CD8-positive, alpha-beta memory T cell (primary cell): ENCODE results near the gene TMX1. TPM values are rescaled to one million over a fixed set of nuclear protein-coding genes. Genes with fewer than 3 reads are reported as not detected.
"Not testable (repeated sequence)": the region's sequence is repeated elsewhere in the genome, so short reads cannot be mapped to it uniquely, and the experiment has no call there.

ENCODE experiments used
- CTCF ChIA-PET: fragments of 350-600 bp; sonication (Branson Sonifier 250); formaldehyde crosslinking; loops from one replicate; lab custom pipeline; 2021; ENCODE audit warnings: antibody characterized with exemption; lab: Charles Lee
- POLR2A ChIA-PET: fragments of 350-600 bp; sonication (Branson Sonifier 250); formaldehyde crosslinking; loops from one replicate; lab custom pipeline; 2021; ENCODE audit warnings: antibody characterized with exemption; lab: Charles Lee
- DNase-seq, 5 donors: peaks; one replicate each; pipeline versions ENCODE4 v3.0.0 to v3.0.0-alpha.2; 2020 to 2022; ENCODE audit warnings: mixed read lengths in 1 of 5
- H3K27ac ChIP-seq: one replicate; pipeline ENCODE4 v1.7.0; 2013; ENCODE audit warnings: low read depth, mild to moderate bottlenecking, low read length, moderate library complexity
- H3K27me3 ChIP-seq: 2 replicates; pipeline ENCODE4 v1.7.0; 2013; ENCODE audit warnings: low read length, mild to moderate bottlenecking; ENCODE audit not compliant: insufficient read depth, poor library complexity, severe bottlenecking
- H3K36me3 ChIP-seq: 2 replicates; pipeline ENCODE4 v1.7.0; 2013; ENCODE audit warnings: mild to moderate bottlenecking, low read length, moderate library complexity; ENCODE audit not compliant: insufficient read depth
- H3K4me1 ChIP-seq: 2 replicates; pipeline ENCODE4 v1.7.0; 2013; ENCODE audit warnings: mild to moderate bottlenecking, low read length, moderate library complexity; ENCODE audit not compliant: insufficient read depth
- H3K4me3 ChIP-seq: 2 replicates; pipeline ENCODE4 v1.7.0; 2013; ENCODE audit warnings: mild to moderate bottlenecking, low read length
- H3K9me3 ChIP-seq: 2 replicates; pipeline ENCODE4 v1.7.0; 2013; ENCODE audit warnings: mild to moderate bottlenecking, low read length
- H3K27ac Mint-ChIP-seq, 8 donors: one replicate each; pipeline ENCODE4 v1.8.0; 2020 to 2021; ENCODE audit warnings: mixed read lengths in 8 of 8, mild to moderate bottlenecking in 6 of 8, inconsistent platforms in 3 of 8, moderate library complexity in 3 of 8
- H3K27me3 Mint-ChIP-seq, 2 donors: one replicate each; pipeline ENCODE4 v1.8.0; 2020 to 2021; ENCODE audit warnings: mixed read lengths in 2 of 2, mild to moderate bottlenecking in 1 of 2, moderate library complexity in 1 of 2
- H3K36me3 Mint-ChIP-seq, 3 donors: one replicate each; pipeline ENCODE4 v1.8.0; 2020 to 2021; ENCODE audit warnings: mixed read lengths in 3 of 3, inconsistent platforms in 1 of 3, mild to moderate bottlenecking in 1 of 3
- H3K4me1 Mint-ChIP-seq, 3 donors: one replicate each; pipeline ENCODE4 v1.8.0; 2020 to 2021; ENCODE audit warnings: mixed read lengths in 3 of 3, inconsistent platforms in 1 of 3, mild to moderate bottlenecking in 1 of 3
- H3K4me3 Mint-ChIP-seq, 7 donors: one replicate each; pipeline ENCODE4 v1.8.0; 2020 to 2021; ENCODE audit warnings: mixed read lengths in 7 of 7, mild to moderate bottlenecking in 6 of 7, moderate library complexity in 4 of 7, inconsistent platforms in 2 of 7
- H3K9me3 Mint-ChIP-seq, 5 donors: one replicate each; pipeline ENCODE4 v1.8.0; 2020 to 2022; ENCODE audit warnings: mixed read lengths in 5 of 5, mild to moderate bottlenecking in 3 of 5, moderate library complexity in 2 of 5, inconsistent platforms in 1 of 5
- polyA plus RNA-seq: library from polyadenylated mRNA; unstranded; fragments of 300-500 nt; fragmentation: Illumina TruSeq; gene quantifications from one replicate; pipeline ENCODE4 v1.2.3, GENCODE V29; 2021
- total RNA-seq, 2 experiments: library from RNA; stranded (reverse); gene quantifications; one replicate each; pipeline ENCODE4 v1.2.3, GENCODE V29; 2021

TMX1 gene
- total and polyA plus RNA-seq, 3 experiments from 2014 or later: 43.3 to 55.1 (median 51.8) TPM

- Mint-ChIP-seq H3K36me3 (peaks cover 0 to 5% (median 0%) of the 10 kb centered on the region in 3 donors), H3K4me1 (no peaks in the 10 kb centered on the region), H3K4me3 (no peak overlapping the region), H3K27ac (no peak overlapping the region), H3K9me3 (peaks cover 0 to 14% (median 0%) of the 10 kb centered on the region in 5 donors), H3K27me3 (peaks cover 6 to 35% of the 10 kb centered on the region in 2 donors)
- no peaks in the 10 kb centered on the region for H3K27me3 ChIP-seq
- no peaks in the 10 kb centered on the region for H3K36me3 ChIP-seq
- H3K9me3 ChIP-seq: no peaks in the 10 kb centered on the region
- H3K27ac ChIP-seq: no peak overlapping the region
- ChIA-PET POLR2A (no interaction called here), CTCF (no interaction called here)
- DNase-seq: no peak
- H3K4me1 ChIP-seq: no peaks in the 10 kb centered on the region
- H3K4me3 ChIP-seq: no peak overlapping the region
These were observed 31.1 kb upstream of the TMX1 start for GRCh38 chr14:51208982-51209381.

GRCh38 chr14:51209457-51209856 lies 30.6 kb upstream of the TMX1 start:
- Histone ChIP-seq H3K27me3 (no peaks in the 10 kb centered on the region), H3K4me3 (no peak overlapping the region), H3K27ac (no peak overlapping the region), H3K9me3 (no peaks in the 10 kb centered on the region), H3K36me3 (no peaks in the 10 kb centered on the region), H3K4me1 (no peaks in the 10 kb centered on the region)
- Mint-ChIP-seq H3K27me3 (peaks cover 7 to 33% of the 10 kb centered on the region in 2 donors), H3K4me1 (no peaks in the 10 kb centered on the region), H3K9me3 (peaks cover 0 to 17% (median 0%) of the 10 kb centered on the region in 5 donors), H3K4me3 (no peak overlapping the region), H3K27ac (no peak overlapping the region), H3K36me3 (peaks cover 0 to 5% (median 0%) of the 10 kb centered on the region in 3 donors)
- ChIA-PET CTCF (no interaction called here), POLR2A (no interaction called here)
- no peak for DNase-seq

- Mint-ChIP-seq H3K36me3 (peaks cover 0 to 5% (median 0%) of the 10 kb centered on the region in 3 donors), H3K9me3 (peaks cover 0 to 15% (median 0%) of the 10 kb centered on the region in 5 donors), H3K4me3 (no peak overlapping the region), H3K27me3 (peaks cover 5 to 28% of the 10 kb centered on the region in 2 donors), H3K27ac (no peak overlapping the region), H3K4me1 (no peaks in the 10 kb centered on the region)
- no peak overlapping the region for H3K27ac ChIP-seq
- ChIA-PET POLR2A (no interaction called here), CTCF (no interaction called here)
- no peak for DNase-seq
- H3K4me3 ChIP-seq: no peak overlapping the region
- H3K4me1 ChIP-seq: no peaks in the 10 kb centered on the region
- H3K36me3 ChIP-seq: no peaks in the 10 kb centered on the region
- H3K9me3 ChIP-seq: no peaks in the 10 kb centered on the region
- H3K27me3 ChIP-seq: no peaks in the 10 kb centered on the region
These were observed 29.5 kb upstream of the TMX1 start for GRCh38 chr14:51210594-51210993.

GRCh38 chr14:51211149-51211548 lies 28.9 kb upstream of the TMX1 start:
- Mint-ChIP-seq H3K4me1 (no peaks in the 10 kb centered on the region), H3K4me3 (no peak overlapping the region), H3K36me3 (peaks cover 0 to 5% (median 0%) of the 10 kb centered on the region in 3 donors), H3K27ac (no peak overlapping the region), H3K27me3 (peaks cover 5 to 25% of the 10 kb centered on the region in 2 donors), H3K9me3 (peaks cover 0 to 15% (median 0%) of the 10 kb centered on the region in 5 donors)
- Histone ChIP-seq H3K4me3 (no peak overlapping the region), H3K4me1 (no peaks in the 10 kb centered on the region), H3K36me3 (no peaks in the 10 kb centered on the region), H3K27me3 (no peaks in the 10 kb centered on the region), H3K9me3 (no peaks in the 10 kb centered on the region), H3K27ac (no peak overlapping the region)
- ChIA-PET CTCF (no interaction called here), POLR2A (no interaction called here)
- no peak for DNase-seq

GRCh38 chr14:51216602-51217001 lies 23.4 kb upstream of the TMX1 start:
- H3K27me3 Mint-ChIP-seq: peaks cover 2 to 10% of the 10 kb centered on the region in 2 donors
- H3K4me1 Mint-ChIP-seq: no peaks in the 10 kb centered on the region
- H3K4me3 Mint-ChIP-seq: no peak overlapping the region
- peaks cover 0 to 15% (median 0%) of the 10 kb centered on the region in 3 donors for H3K36me3 Mint-ChIP-seq
- H3K9me3 Mint-ChIP-seq: peaks cover 0 to 18% (median 0%) of the 10 kb centered on the region in 5 donors
- no peak overlapping the region for H3K27ac ChIP-seq
- H3K36me3 ChIP-seq: no peaks in the 10 kb centered on the region
- H3K4me1 ChIP-seq: no peaks in the 10 kb centered on the region
- no peaks in the 10 kb centered on the region for H3K27me3 ChIP-seq
- no peak overlapping the region for H3K27ac Mint-ChIP-seq
- ChIA-PET CTCF (no interaction called here), POLR2A (no interaction called here)
- DNase-seq: no peak
- H3K4me3 ChIP-seq: no peak overlapping the region
- no peaks in the 10 kb centered on the region for H3K9me3 ChIP-seq

GRCh38 chr14:51219473-51220448 lies 20.3 kb upstream of the TMX1 start:
- CTCF ChIA-PET: no interaction called here
- Histone ChIP-seq H3K9me3 (no peaks in the 10 kb centered on the region), H3K27ac (no peak overlapping the region), H3K36me3 (no peaks in the 10 kb centered on the region), H3K4me3 (no peak overlapping the region), H3K4me1 (no peaks in the 10 kb centered on the region), H3K27me3 (no peaks in the 10 kb centered on the region)
- no peaks in the 10 kb centered on the region for H3K4me1 Mint-ChIP-seq
- peaks cover 0 to 10% of the 10 kb centered on the region in 2 donors for H3K27me3 Mint-ChIP-seq
- H3K4me3 Mint-ChIP-seq: no peak overlapping the region
- POLR2A ChIA-PET: no interaction called here
- peaks cover 2 to 29% (median 5%) of the 10 kb centered on the region in 3 donors for H3K36me3 Mint-ChIP-seq
- no peak overlapping the region for H3K27ac Mint-ChIP-seq
- no peak for DNase-seq
- peaks cover 0 to 15% (median 5%) of the 10 kb centered on the region in 5 donors for H3K9me3 Mint-ChIP-seq

GRCh38 chr14:51223463-51223862 lies 16.6 kb upstream of the TMX1 start:
- H3K4me3 ChIP-seq, H3K4me1 ChIP-seq, DNase-seq, H3K9me3 ChIP-seq, H3K27me3 ChIP-seq, POLR2A ChIA-PET, H3K36me3 ChIP-seq, H3K27ac ChIP-seq, H3K4me1 Mint-ChIP-seq, H3K4me3 Mint-ChIP-seq, H3K27me3 Mint-ChIP-seq, CTCF ChIA-PET: not testable (repeated sequence)
- Mint-ChIP-seq H3K36me3 (peaks cover 2 to 27% (median 7%) of the 10 kb centered on the region in 3 donors), H3K27ac (peak overlapping the region in 1 of 8 donors; percentile 12), H3K9me3 (peaks cover 0 to 10% (median 2%) of the 10 kb centered on the region in 5 donors)

GRCh38 chr14:51224551-51224950 lies 15.5 kb upstream of the TMX1 start:
- Mint-ChIP-seq H3K27me3 (peaks cover 0 to 3% of the 10 kb centered on the region in 2 donors), H3K9me3 (peaks cover 0 to 10% (median 2%) of the 10 kb centered on the region in 5 donors), H3K4me1 (no peaks in the 10 kb centered on the region), H3K36me3 (peaks cover 2 to 30% (median 7%) of the 10 kb centered on the region in 3 donors), H3K27ac (no peak overlapping the region), H3K4me3 (no peak overlapping the region)
- POLR2A ChIA-PET: no interaction called here
- Histone ChIP-seq H3K4me3 (no peak overlapping the region), H3K36me3 (no peaks in the 10 kb centered on the region), H3K9me3 (no peaks in the 10 kb centered on the region), H3K27ac (no peak overlapping the region), H3K4me1 (no peaks in the 10 kb centered on the region), H3K27me3 (no peaks in the 10 kb centered on the region)
- no peak for DNase-seq
- CTCF ChIA-PET: no interaction called here
